ENCODE measurements around the gene DCDC2C. TPM values are rescaled to one million over a fixed set of nuclear protein-coding genes. Genes with fewer than 3 reads are reported as not detected.

Gene DCDC2C
- total RNA-seq, 1 donor from 2014 or later, result not detected

DNA sequence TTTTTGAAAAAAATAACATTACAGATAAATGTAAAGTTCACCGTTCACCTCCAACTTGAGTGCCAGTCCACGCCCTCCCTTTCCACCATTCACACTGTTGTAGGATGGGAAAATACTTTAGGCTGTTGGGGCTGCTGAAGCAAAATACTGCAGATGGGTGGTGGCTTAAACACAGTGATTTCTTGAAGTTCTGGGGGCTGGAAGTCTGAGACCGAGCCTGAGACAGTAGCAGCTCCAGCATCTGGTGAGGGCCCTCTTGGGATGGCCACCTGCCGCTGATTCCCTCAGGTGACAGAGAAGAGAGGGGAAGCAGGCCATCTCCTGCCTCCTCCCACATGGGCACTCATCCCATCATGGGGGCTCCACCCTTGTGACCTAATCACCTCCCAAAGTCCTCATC lies 27.7 kb upstream of the DCDC2C start:
- H3K27me3 Mint-ChIP-seq (ENCODE audit: insufficient read depth, low read depth), result peaks cover 11% of the 10 kb centered on the region
- TF ChIP-seq, protein P1, sequence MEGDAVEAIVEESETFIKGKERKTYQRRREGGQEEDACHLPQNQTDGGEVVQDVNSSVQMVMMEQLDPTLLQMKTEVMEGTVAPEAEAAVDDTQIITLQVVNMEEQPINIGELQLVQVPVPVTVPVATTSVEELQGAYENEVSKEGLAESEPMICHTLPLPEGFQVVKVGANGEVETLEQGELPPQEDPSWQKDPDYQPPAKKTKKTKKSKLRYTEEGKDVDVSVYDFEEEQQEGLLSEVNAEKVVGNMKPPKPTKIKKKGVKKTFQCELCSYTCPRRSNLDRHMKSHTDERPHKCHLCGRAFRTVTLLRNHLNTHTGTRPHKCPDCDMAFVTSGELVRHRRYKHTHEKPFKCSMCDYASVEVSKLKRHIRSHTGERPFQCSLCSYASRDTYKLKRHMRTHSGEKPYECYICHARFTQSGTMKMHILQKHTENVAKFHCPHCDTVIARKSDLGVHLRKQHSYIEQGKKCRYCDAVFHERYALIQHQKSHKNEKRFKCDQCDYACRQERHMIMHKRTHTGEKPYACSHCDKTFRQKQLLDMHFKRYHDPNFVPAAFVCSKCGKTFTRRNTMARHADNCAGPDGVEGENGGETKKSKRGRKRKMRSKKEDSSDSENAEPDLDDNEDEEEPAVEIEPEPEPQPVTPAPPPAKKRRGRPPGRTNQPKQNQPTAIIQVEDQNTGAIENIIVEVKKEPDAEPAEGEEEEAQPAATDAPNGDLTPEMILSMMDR (IDR thresholded peaks at IDR 0.05), result no peak
- TF ChIP-seq EZH2 (IDR thresholded peaks at IDR 0.05), result no peak
- no peak for TF ChIP-seq EZH2phosphoT487 (IDR thresholded peaks at IDR 0.05)
- Histone ChIP-seq H3F3A (ENCODE audit: low read depth) (no peaks in the 10 kb centered on the region), H3K4me3 (no peak overlapping the region), H3K4me1 (no peaks in the 10 kb centered on the region), H4K20me1 (ENCODE audit: low read depth) (no peaks in the 10 kb centered on the region), H3K27me3 (no peaks in the 10 kb centered on the region), H3K4me2 (no peak overlapping the region), H3K9ac (no peak overlapping the region), H2AFZ (replicated peaks) (no peak overlapping the region), H3K9me3 (ENCODE audit: low read depth) (no peaks in the 10 kb centered on the region), H3K36me3 (no peaks in the 10 kb centered on the region), H3K79me2 (ENCODE audit: low read depth) (no peaks in the 10 kb centered on the region), H3K27ac (no peak overlapping the region)
- H3K4me3 Mint-ChIP-seq, result no peak overlapping the region
- H3K4me1 Mint-ChIP-seq, result peaks cover 3% of the 10 kb centered on the region
- H3K9me3 Mint-ChIP-seq, result peaks cover 2% of the 10 kb centered on the region
- no peak overlapping the region for H3K27ac Mint-ChIP-seq
- no peaks in the 10 kb centered on the region for H3K36me3 Mint-ChIP-seq
- DNase-seq (ENCODE audit: low spot score), result no peak

DNA sequence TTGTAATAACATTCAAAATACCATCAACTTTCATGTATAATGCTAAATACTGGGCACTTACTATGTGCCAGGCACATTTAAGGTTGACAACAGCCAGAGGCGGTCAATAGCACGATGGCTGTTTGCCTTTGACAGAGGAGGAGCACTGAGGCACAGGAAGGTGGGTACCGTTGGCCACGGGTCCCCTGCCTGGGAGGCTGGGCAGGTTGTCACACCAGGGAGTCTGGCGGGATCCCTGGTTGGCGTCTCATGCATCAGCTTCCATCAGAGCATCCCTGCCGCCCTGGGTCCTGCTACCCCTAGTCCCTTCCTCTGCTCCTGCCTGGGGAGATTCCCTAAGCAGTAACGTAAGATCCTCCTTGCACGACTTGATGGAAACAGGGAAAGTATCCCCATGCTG lies 25.9 kb upstream of the DCDC2C start:
- Histone ChIP-seq H3K79me2 (ENCODE audit: low read depth) (no peaks in the 10 kb centered on the region), H3F3A (ENCODE audit: low read depth) (no peaks in the 10 kb centered on the region), H3K27me3 (no peaks in the 10 kb centered on the region), H2AFZ (replicated peaks) (no peak overlapping the region), H3K27ac (no peak overlapping the region), H3K9me3 (ENCODE audit: low read depth) (no peaks in the 10 kb centered on the region), H4K20me1 (ENCODE audit: low read depth) (no peaks in the 10 kb centered on the region), H3K9ac (no peak overlapping the region), H3K4me2 (no peak overlapping the region), H3K36me3 (no peaks in the 10 kb centered on the region), H3K4me3 (no peak overlapping the region), H3K4me1 (no peaks in the 10 kb centered on the region)
- Mint-ChIP-seq H3K9me3 (peaks cover 2% of the 10 kb centered on the region), H3K27me3 (ENCODE audit: insufficient read depth, low read depth) (peaks cover 11% of the 10 kb centered on the region), H3K36me3 (no peaks in the 10 kb centered on the region), H3K4me3 (no peak overlapping the region), H3K4me1 (peaks cover 3% of the 10 kb centered on the region), H3K27ac (no peak overlapping the region)
- TF ChIP-seq EZH2 (IDR thresholded peaks at IDR 0.05) (no peak), EZH2phosphoT487 (IDR thresholded peaks at IDR 0.05) (no peak)
- TF ChIP-seq, protein P1 (IDR thresholded peaks at IDR 0.05), result no peak
- DNase-seq (ENCODE audit: low spot score), result no peak

DNA sequence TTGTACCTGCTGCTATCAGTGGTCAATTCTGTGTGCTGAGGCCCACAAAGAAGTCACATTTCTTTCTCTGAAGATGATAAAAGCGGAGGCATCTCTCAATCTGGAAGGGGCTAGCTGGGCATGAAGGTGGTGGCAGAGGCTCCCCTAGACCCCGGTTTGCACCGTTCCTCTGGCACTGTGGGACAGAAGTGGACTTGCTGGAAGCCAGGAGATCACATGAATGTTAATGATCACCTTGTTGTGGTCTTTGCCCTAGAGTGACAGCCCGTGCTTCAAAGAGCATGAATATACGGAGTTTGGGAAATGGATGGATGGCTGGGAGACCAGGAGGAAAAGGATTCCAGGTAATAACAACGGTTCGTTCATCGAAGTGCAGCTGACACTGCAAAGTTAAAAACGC lies 25.2 kb upstream of the DCDC2C start:
- Histone ChIP-seq H3K9ac (no peak overlapping the region), H2AFZ (replicated peaks) (no peak overlapping the region), H3K79me2 (ENCODE audit: low read depth) (no peaks in the 10 kb centered on the region), H3K4me2 (no peak overlapping the region), H3K27ac (no peak overlapping the region), H3K4me3 (no peak overlapping the region), H3K27me3 (no peaks in the 10 kb centered on the region), H3K4me1 (no peaks in the 10 kb centered on the region), H3K9me3 (ENCODE audit: low read depth) (no peaks in the 10 kb centered on the region), H4K20me1 (ENCODE audit: low read depth) (no peaks in the 10 kb centered on the region), H3F3A (ENCODE audit: low read depth) (no peaks in the 10 kb centered on the region), H3K36me3 (no peaks in the 10 kb centered on the region)
- no peak for DNase-seq (ENCODE audit: low spot score)
- H3K4me3 Mint-ChIP-seq, result no peak overlapping the region
- H3K4me1 Mint-ChIP-seq, result peaks cover 3% of the 10 kb centered on the region
- peaks cover 11% of the 10 kb centered on the region for H3K27me3 Mint-ChIP-seq (ENCODE audit: insufficient read depth, low read depth)
- TF ChIP-seq, protein P1 (IDR thresholded peaks at IDR 0.05), result no peak
- TF ChIP-seq EZH2 (IDR thresholded peaks at IDR 0.05) (no peak), EZH2phosphoT487 (IDR thresholded peaks at IDR 0.05) (no peak)
- H3K9me3 Mint-ChIP-seq, result no peaks in the 10 kb centered on the region
- H3K36me3 Mint-ChIP-seq, result no peaks in the 10 kb centered on the region
- H3K27ac Mint-ChIP-seq, result no peak overlapping the region

Data from neural progenitor cell (in vitro differentiated cells).